NCI-H2029 (cell line): ENCODE measurements around the gene DNASE1L1.

Experiments
- DNase-seq: peaks from one replicate; lab custom pipeline; 2025; lab: John Stamatoyannopoulos, UW

The DNASE1L1 gene

GRCh38 chrX:154367474-154368308 lies 41.4 kb downstream of the DNASE1L1 start:
- no peak for DNase-seq

- no peak for DNase-seq
These were observed 42.4 kb downstream of the DNASE1L1 start for GRCh38 chrX:154366666-154367055.

DNA sequence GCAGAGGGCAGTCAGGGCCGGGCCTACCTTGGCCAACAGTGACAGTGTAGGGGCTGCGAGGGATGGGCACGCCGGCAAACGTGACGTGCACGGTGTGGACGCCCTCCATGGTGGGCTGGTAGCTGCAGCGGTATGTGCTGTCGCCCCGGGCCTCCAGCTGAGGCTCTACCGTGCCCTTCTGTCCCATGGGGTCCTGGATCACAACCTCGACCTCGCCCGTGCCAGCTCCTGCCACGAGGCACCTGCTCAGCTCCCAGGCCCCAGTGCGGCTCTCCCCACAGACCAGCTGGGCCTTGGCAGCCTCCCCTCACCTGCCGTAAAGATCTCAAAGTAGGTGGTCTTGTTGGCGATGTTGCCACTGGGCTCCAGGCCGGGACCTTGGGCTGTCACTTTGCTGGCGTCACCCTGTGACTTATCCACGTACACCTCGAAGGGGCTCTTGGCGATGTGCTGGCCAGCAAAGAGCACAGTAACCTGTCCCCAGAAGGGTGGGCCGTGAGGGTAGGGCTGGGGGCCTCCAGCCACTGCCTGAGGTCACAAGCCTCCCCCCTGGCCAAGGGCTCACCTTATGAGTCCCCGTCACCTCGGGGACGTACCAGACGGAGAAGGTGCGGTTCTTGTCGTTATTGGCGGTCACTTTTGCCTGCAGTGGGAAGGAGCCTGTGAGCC lies 42.9 kb downstream of the DNASE1L1 start:
- no peak for DNase-seq

DNA sequence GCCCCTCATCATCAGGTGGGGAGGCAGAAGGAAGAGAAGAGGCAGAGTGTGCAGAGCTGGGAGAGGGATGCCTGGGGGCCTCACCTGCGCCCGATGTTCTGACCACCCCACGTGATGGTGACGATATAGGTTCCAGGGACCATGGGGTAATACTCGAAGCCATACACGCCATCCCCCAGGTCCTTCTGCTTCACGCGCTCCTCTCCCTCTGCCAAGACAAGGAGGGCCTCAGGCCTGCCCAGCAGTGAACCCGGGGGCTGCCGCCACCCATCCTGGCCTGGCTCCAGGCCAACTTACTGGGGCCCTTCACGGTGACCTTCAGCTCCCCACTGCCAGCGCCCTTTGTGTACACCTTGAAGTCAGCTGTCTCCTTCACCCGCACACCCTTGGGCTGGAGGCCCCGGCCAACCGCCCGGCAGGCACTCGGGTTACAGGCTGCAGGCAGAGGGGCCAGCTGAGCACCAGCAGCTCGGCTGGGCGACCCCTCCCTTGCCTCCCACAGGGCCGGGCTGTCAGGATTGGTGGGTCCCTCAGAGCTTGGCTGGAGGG lies 43.9 kb downstream of the DNASE1L1 start:
- DNase-seq = no peak

GRCh38 chrX:154363706-154364439 lies 45.2 kb downstream of the DNASE1L1 start:
- no peak for DNase-seq

DNA sequence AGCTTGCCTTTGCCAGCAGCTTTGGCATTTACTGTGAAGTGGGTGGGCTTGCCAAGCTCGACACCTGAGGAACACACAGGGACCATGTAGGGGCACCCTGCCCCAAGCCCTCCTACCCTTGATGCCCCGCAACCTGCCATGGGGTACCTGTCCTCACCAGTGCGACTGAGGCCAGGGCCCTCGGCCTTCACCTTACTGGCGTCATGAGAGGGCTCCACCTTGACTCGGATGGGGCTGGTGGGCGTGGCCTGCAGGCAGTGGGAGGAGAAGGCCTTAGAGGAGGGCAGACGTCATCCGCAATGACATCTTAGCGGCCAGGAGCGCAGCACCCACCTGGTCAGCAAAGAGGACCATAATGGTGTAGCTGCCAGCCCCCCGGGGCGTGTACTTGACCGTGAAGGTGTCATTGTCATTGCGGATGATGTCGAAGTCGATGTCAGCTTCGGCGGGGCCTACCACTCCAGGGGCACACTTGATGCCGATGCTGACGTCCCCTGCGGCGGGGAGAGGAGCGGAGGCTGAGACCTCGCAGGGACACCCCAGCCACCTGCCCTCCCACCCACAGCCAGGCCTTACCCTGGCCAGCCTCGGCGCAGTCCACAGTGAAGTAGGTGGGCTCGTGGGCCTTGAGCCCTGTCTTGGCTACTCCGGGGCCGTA lies 46.8 kb downstream of the DNASE1L1 start:
- no peak for DNase-seq

GRCh38 chrX:154360155-154360713 lies 48.8 kb downstream of the DNASE1L1 start:
- DNase-seq = no peak

- no peak for DNase-seq
These were observed 49.5 kb downstream of the DNASE1L1 start for GRCh38 chrX:154359362-154360154.

- no peak for DNase-seq
These were observed 50.2 kb downstream of the DNASE1L1 start for GRCh38 chrX:154358829-154359228.

DNA sequence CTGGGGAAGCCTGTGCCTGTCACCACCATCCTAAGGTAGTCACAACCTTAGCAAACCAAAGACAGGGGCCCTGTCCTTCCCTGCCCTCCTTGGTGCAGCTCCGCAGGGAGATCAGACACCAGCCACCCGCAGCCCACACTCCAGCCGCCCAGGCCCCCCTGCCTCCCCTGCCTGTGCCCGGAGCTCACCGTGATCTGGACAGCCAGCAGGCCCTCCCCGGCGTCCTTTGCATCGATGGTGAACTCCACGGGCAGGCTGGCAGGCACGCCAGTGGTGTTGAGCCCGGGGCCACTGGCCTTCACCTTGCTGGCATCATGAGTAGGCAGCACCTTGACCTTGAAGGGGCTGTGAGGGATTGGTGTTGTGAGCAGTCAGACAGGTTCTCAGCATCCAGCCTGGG lies 51.0 kb downstream of the DNASE1L1 start:
- DNase-seq = no peak

DNA sequence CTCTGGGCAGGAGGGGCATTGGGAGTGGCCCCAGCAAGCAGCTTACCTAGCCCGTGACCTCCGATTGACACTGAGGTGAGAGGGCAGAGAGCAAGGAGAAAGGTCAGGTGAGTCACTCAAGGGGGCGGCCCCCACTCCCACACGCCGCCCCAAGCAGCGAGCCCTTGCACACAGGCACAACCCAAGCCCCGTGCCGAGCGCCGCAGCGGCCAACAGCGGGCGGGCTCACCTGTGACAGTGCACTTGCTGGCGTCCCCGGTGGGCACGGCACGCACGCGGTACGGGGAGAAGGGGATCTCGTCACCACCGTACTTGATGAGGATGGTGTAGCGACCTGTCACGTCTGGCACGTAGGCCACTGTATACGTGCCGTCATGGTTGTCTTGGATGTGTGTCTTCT lies 51.8 kb downstream of the DNASE1L1 start:
- no peak for DNase-seq

DNA sequence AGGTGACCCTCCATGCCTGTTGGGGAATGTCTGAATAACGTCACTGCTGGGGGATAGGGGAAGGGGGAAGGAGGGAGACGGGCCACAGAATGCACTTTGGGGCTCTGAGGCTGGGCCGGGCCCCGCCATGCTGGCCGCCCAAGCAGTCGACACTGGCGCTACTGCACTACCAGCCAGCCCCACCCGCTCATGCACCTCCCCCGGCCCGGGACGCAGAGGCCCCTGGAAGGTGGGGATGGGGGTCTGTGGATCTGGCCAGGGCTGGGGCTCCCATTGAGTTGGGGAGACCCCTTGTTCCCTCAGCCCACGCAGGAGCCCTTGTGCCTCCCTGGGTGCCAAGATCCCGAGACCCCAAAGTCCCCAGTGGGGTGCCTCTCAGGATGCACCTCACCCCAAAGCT lies 52.5 kb downstream of the DNASE1L1 start:
- no peak for DNase-seq

GRCh38 chrX:154355776-154356140 lies 53.3 kb downstream of the DNASE1L1 start:
- DNase-seq = no peak

DNA sequence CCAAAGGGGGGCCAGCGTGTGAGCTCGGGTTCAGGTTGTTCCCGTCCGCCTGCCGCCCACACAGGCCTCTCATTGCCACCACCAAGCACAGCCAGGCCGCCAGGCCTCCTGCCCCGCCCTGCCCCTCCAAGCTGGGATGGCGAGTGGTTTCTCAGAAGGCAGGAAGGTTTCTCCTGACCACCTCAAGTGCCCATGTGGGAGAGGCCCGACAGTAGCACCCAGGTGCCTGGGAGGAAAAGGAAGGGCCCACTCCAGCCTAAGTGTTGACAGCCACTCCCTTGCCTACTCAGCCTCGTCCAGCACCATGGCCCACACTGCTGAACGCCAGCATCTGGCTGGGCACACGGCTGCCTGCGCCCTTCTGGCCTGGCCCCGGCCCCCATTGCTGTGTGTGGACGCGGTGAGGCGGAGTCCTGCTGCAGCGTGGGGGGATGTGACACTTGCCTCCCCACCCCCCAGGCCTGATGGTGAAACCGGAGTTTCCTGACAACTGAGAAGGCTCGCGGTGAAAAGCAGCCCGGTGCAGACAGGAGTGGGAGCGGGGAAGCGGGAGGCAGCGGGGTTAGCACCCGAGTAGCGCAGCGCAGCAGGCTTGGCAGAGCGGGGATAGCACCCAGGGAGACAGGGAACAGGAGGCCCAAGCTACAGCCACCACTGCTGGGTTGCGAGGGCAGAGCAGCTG lies 53.8 kb downstream of the DNASE1L1 start:
- DNase-seq = no peak

DNA sequence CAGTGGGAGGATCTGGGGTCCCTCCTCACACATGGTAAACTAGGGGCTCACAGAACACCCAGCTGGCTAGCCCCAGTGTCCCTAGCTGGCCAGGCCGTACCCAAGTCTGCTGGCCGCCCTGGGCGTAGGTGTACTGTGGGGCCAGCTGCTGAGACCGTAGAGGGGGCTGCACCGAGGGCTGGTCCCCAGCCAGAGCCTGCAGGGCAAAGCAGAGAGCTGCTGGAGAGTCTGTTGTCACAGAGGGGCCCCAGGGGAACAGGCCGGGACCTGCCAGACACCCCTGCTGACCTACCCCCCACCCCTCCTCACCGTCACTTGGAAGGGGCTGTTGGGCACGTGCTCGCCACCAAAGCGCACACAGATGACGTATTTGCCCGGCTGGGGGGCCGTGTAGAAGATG lies 54.5 kb downstream of the DNASE1L1 start:
- DNase-seq = no peak

- DNase-seq = no peak
These were observed 55.0 kb downstream of the DNASE1L1 start for GRCh38 chrX:154354013-154354412.

DNA sequence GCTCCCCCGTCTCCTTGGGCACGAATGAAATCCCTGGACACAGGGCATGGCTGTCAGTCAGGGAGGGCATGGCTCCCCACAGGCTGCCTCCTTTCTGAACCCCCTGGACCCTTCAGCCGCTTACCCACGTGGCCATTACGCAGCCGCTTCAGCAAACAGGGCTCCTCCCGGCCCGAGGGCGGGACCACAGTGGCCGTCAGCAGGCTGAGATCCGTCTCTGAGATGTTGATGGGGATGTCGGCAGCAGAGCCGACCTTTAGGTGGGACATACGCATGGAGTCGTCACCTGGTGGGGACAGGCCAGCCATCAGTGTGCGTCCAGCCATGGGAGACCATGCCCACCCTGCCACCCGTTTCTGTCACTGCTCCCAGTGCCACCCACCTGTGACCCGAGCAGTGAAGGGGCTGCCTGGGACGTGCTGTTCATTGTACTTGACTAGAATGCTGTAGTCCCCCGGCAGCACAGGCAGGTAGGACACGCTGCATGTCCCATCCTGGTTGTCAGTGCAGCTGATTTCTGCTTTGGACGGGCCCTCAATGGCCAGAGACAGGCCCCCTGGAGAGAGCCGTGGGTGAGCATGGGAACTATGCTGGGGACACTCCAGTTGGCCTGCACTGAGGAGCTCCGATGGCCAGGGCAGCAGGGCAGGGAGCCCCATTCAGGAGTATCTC lies 55.7 kb downstream of the DNASE1L1 start:
- no peak for DNase-seq

- DNase-seq = no peak
These were observed 56.6 kb downstream of the DNASE1L1 start for GRCh38 chrX:154352466-154352865.

- DNase-seq = no peak
These were observed 57.0 kb downstream of the DNASE1L1 start for GRCh38 chrX:154352012-154352401.
